HEK293 (cell line): ENCODE data around the gene MPV17L.

ENCODE experiments used
- CTCF ChIA-PET: fragments of 350-600 bp; formaldehyde crosslinking; extraction: SDS; loops from one replicate; lab custom pipeline; 2021; ENCODE audit warnings: antibody characterized with exemption; lab: Yijun Ruan, JAX
- POLR2A ChIA-PET: fragments of 300-600 bp; formaldehyde crosslinking; extraction: SDS; loops from one replicate; lab custom pipeline; 2020; ENCODE audit warnings: antibody characterized with exemption, inconsistent platforms; lab: Yijun Ruan, JAX
- H3K27ac ChIP-seq: fragments of 200-500 bp; sonication (Bioruptor generic); 2 replicates; pipeline ENCODE4 v1.5.1; 2014; ENCODE audit warnings: low read depth, low read length, control low read depth, inconsistent platforms; ENCODE audit errors: extremely low read depth
- H3K36me3 ChIP-seq, 2 experiments: fragments of 200-500 bp in 1 of 2; sonication (Bioruptor generic) in 1 of 2; 1 replicate in 1 of 2; 2 replicates in 1 of 2; pipeline ENCODE4 v1.5.1; 2014 to 2017; ENCODE audit warnings: inconsistent platforms in 2 of 2, low read length in 2 of 2; ENCODE audit not compliant: control insufficient read depth in 2 of 2, insufficient read depth in 1 of 2
- H3K4me1 ChIP-seq: fragments of 200-500 bp; sonication (Bioruptor generic); 2 replicates; pipeline ENCODE4 v1.5.1; 2014; ENCODE audit warnings: mild to moderate bottlenecking, low read length, inconsistent platforms; ENCODE audit not compliant: control insufficient read depth, insufficient read depth
- H3K4me3 ChIP-seq: 2 replicates; pipeline ENCODE4 v1.5.1; 2011; ENCODE audit warnings: low read depth, mild to moderate bottlenecking, control low read depth, low read length, moderate library complexity
- H3K9me3 ChIP-seq: fragments of 200-500 bp; sonication (Bioruptor generic); 2 replicates; pipeline ENCODE4 v1.5.1; 2014; ENCODE audit warnings: low read depth, low read length, inconsistent platforms; ENCODE audit not compliant: control insufficient read depth, insufficient read depth
- HOXD13 ChIP-seq: sonication (generic); formaldehyde crosslinking; IDR thresholded peaks from 2 replicates; pipeline ENCODE4 v1.8.0; 2022; ENCODE audit warnings: missing genetic modification reagents, borderline replicate concordance
- OVOL3 ChIP-seq: fragments of 450-650 bp; formaldehyde crosslinking; IDR thresholded peaks from 2 replicates; pipeline ENCODE4 v1.5.1; 2016; ENCODE audit warnings: missing biosample characterization, missing genetic modification characterization
- WT1 ChIP-seq: fragments of 450-650 bp; formaldehyde crosslinking; IDR thresholded peaks from 2 replicates; pipeline ENCODE4 v1.5.1; 2016; ENCODE audit warnings: missing biosample characterization, missing genetic modification characterization
- YY2 ChIP-seq: fragments of 450-650 bp; formaldehyde crosslinking; IDR thresholded peaks from 2 replicates; pipeline ENCODE4 v1.5.1; 2016; ENCODE audit warnings: missing biosample characterization, missing genetic modification characterization
- ZBTB21 ChIP-seq: fragments of 450-650 bp; formaldehyde crosslinking; IDR thresholded peaks from 2 replicates; pipeline ENCODE4 v1.5.1; 2017; ENCODE audit warnings: missing biosample characterization, missing genetic modification characterization
- ZNF10 ChIP-seq: fragments of 450-650 bp; formaldehyde crosslinking; IDR thresholded peaks from 2 replicates; pipeline ENCODE4 v1.5.1; 2017; ENCODE audit warnings: missing biosample characterization, missing genetic modification characterization
- ZNF2 ChIP-seq: fragments of 450-650 bp; formaldehyde crosslinking; IDR thresholded peaks from 2 replicates; pipeline ENCODE4 v1.5.1; 2016; ENCODE audit warnings: missing biosample characterization, missing genetic modification characterization
- ZNF214 ChIP-seq: fragments of 450-650 bp; formaldehyde crosslinking; IDR thresholded peaks from 2 replicates; pipeline ENCODE4 v1.5.1; 2017; ENCODE audit warnings: missing biosample characterization, mild to moderate bottlenecking, missing genetic modification characterization, borderline replicate concordance
- ZNF223 ChIP-seq: fragments of 450-650 bp; formaldehyde crosslinking; IDR thresholded peaks from 2 replicates; pipeline ENCODE4 v1.5.1; 2016; ENCODE audit warnings: missing biosample characterization, missing genetic modification characterization
- ZNF23 ChIP-seq: fragments of 450-650 bp; formaldehyde crosslinking; IDR thresholded peaks from 2 replicates; pipeline ENCODE4 v1.5.1; 2016; ENCODE audit warnings: missing biosample characterization, missing genetic modification characterization, borderline replicate concordance
- ZNF350 ChIP-seq: fragments of 450-650 bp; formaldehyde crosslinking; IDR thresholded peaks from 2 replicates; pipeline ENCODE4 v1.5.0; 2017; ENCODE audit warnings: missing biosample characterization, mild to moderate bottlenecking, missing genetic modification characterization
- ZNF423 ChIP-seq: fragments of 450-650 bp; formaldehyde crosslinking; IDR thresholded peaks from 2 replicates; pipeline ENCODE4 v1.5.1; 2016; ENCODE audit warnings: missing biosample characterization, missing genetic modification characterization
- ZNF48 ChIP-seq: fragments of 450-650 bp; formaldehyde crosslinking; IDR thresholded peaks from 2 replicates; pipeline ENCODE4 v1.5.1; 2016; ENCODE audit warnings: missing biosample characterization, missing genetic modification characterization
- ZNF610 ChIP-seq: fragments of 450-650 bp; formaldehyde crosslinking; IDR thresholded peaks from 2 replicates; pipeline ENCODE4 v1.5.1; 2016; ENCODE audit warnings: missing biosample characterization, missing genetic modification characterization, borderline replicate concordance
- ZNF768 ChIP-seq: fragments of 450-650 bp; formaldehyde crosslinking; IDR thresholded peaks from 2 replicates; pipeline ENCODE4 v1.5.1; 2018; ENCODE audit warnings: missing biosample characterization, mild to moderate bottlenecking, missing genetic modification characterization
- ZNF777 ChIP-seq: fragments of 450-650 bp; formaldehyde crosslinking; IDR thresholded peaks from 2 replicates; pipeline ENCODE4 v1.5.1; 2017; ENCODE audit warnings: missing biosample characterization, missing genetic modification characterization, borderline replicate concordance
- ZNF792 ChIP-seq: fragments of 450-650 bp; formaldehyde crosslinking; IDR thresholded peaks from 2 replicates; pipeline ENCODE4 v1.5.1; 2016; ENCODE audit warnings: missing biosample characterization, missing genetic modification characterization
- ZNF830 ChIP-seq: fragments of 450-650 bp; IDR thresholded peaks from 2 replicates; pipeline ENCODE4 v1.5.0; 2018; ENCODE audit warnings: missing biosample characterization, missing genetic modification characterization, low read depth, mild to moderate bottlenecking, moderate library complexity
- TF ChIP-seq, protein P1 (sequence below): fragments of 450-650 bp; formaldehyde crosslinking; conservative IDR thresholded peaks from 2 replicates; pipeline ENCODE4 v1.5.1; 2016; ENCODE audit warnings: low read depth, missing biosample characterization, missing genetic modification characterization
- TF ChIP-seq, protein P2 (sequence below): fragments of 450-650 bp; formaldehyde crosslinking; IDR thresholded peaks from 2 replicates; pipeline ENCODE4 v1.5.1; 2016; ENCODE audit warnings: missing biosample characterization, missing genetic modification characterization
- TF ChIP-seq, protein P3 (sequence below): fragments of 450-650 bp; formaldehyde crosslinking; IDR thresholded peaks from 2 replicates; pipeline ENCODE4 v1.5.1; 2016; ENCODE audit warnings: missing biosample characterization, missing genetic modification characterization
- TF ChIP-seq, protein P4 (sequence below): sonication (generic); formaldehyde crosslinking; IDR thresholded peaks from 2 replicates; pipeline ENCODE4 v1.8.1; 2022; ENCODE audit warnings: mild to moderate bottlenecking, moderate library complexity, missing genetic modification reagents
- TF ChIP-seq, protein P5 (sequence below): fragments of 450-650 bp; formaldehyde crosslinking; IDR thresholded peaks from 2 replicates; pipeline ENCODE4 v1.5.1; 2017; ENCODE audit warnings: missing biosample characterization, missing genetic modification characterization
- TF ChIP-seq, protein P6 (sequence below): fragments of 450-650 bp; formaldehyde crosslinking; IDR thresholded peaks from 2 replicates; pipeline ENCODE4 v1.5.1; 2016; ENCODE audit warnings: missing biosample characterization, missing genetic modification characterization

The MPV17L gene

DNA sequence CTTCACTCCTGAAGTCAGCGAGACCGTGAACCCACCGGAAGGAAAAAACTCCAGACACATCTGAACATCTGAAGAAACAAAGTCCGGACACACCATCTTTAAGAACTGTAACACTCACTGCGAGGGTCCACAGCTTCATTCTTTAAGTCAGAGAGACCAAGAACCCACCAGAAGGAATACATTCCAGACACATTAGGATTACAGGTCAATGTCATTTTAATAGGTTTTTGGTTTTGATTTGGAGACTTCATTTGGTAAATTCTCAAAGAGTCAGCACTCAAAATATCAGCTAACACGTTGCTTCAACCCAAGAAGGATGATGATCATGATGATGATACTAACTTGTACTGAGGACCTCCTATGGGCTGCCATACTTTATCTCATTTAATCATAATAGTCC is 31.2 kb downstream of the MPV17L start:
- ChIA-PET CTCF (interaction anchor here (0.7 to 2.8 kb wide), 4 partner anchors 11 to 245 kb away, joined by 3 to 10 read pairs (median 6); no protein-coding TSS in a partner anchor), POLR2A (no interaction called here)
- H3K4me1 ChIP-seq = no peaks in the 10 kb centered on the region
- TF ChIP-seq ZBTB21 = no peak
- TF ChIP-seq ZNF223 = no peak
- no peak for TF ChIP-seq ZNF423
- no peak for TF ChIP-seq ZNF23 (tag by site-specific recombination)
- no peak for TF ChIP-seq ZNF610
- TF ChIP-seq, protein P1, sequence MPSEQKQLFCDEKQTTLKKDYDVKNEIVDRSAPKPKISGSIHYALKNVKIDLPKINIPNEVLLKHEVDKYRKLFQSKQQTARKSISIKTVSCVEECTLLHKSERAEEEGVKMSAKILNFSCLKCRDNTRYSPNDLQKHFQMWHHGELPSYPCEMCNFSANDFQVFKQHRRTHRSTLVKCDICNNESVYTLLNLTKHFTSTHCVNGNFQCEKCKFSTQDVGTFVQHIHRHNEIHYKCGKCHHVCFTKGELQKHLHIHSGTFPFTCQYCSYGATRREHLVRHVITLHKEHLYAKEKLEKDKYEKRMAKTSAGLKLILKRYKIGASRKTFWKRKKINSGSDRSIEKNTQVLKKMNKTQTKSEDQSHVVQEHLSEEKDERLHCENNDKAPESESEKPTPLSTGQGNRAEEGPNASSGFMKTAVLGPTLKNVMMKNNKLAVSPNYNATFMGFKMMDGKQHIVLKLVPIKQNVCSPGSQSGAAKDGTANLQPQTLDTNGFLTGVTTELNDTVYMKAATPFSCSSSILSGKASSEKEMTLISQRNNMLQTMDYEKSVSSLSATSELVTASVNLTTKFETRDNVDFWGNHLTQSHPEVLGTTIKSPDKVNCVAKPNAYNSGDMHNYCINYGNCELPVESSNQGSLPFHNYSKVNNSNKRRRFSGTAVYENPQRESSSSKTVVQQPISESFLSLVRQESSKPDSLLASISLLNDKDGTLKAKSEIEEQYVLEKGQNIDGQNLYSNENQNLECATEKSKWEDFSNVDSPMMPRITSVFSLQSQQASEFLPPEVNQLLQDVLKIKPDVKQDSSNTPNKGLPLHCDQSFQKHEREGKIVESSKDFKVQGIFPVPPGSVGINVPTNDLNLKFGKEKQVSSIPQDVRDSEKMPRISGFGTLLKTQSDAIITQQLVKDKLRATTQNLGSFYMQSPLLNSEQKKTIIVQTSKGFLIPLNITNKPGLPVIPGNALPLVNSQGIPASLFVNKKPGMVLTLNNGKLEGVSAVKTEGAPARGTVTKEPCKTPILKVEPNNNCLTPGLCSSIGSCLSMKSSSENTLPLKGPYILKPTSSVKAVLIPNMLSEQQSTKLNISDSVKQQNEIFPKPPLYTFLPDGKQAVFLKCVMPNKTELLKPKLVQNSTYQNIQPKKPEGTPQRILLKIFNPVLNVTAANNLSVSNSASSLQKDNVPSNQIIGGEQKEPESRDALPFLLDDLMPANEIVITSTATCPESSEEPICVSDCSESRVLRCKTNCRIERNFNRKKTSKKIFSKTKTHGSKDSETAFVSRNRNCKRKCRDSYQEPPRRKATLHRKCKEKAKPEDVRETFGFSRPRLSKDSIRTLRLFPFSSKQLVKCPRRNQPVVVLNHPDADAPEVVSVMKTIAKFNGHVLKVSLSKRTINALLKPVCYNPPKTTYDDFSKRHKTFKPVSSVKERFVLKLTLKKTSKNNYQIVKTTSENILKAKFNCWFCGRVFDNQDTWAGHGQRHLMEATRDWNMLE = no peak
- no peak for TF ChIP-seq ZNF777 (tag by site-specific recombination)
- no peak for TF ChIP-seq ZNF792 (tag by site-specific recombination)
- TF ChIP-seq, protein P2, sequence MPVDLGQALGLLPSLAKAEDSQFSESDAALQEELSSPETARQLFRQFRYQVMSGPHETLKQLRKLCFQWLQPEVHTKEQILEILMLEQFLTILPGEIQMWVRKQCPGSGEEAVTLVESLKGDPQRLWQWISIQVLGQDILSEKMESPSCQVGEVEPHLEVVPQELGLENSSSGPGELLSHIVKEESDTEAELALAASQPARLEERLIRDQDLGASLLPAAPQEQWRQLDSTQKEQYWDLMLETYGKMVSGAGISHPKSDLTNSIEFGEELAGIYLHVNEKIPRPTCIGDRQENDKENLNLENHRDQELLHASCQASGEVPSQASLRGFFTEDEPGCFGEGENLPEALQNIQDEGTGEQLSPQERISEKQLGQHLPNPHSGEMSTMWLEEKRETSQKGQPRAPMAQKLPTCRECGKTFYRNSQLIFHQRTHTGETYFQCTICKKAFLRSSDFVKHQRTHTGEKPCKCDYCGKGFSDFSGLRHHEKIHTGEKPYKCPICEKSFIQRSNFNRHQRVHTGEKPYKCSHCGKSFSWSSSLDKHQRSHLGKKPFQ (tag by site-specific recombination) = no peak
- TF ChIP-seq ZNF214 (tag by site-specific recombination) = no peak
- no peak for TF ChIP-seq WT1 (tag by site-specific recombination)
- no peak for TF ChIP-seq ZNF48
- TF ChIP-seq ZNF10 (tag by site-specific recombination) = no peak
- no peak for TF ChIP-seq ZNF2
- no peak for TF ChIP-seq ZNF830
- TF ChIP-seq HOXD13 = no peak
- TF ChIP-seq OVOL3 = no peak
- TF ChIP-seq ZNF350 (tag by site-specific recombination) = no peak
- no peaks in the 10 kb centered on the region for H3K9me3 ChIP-seq
- no peak overlapping the region for H3K4me3 ChIP-seq
- no peak overlapping the region for H3K27ac ChIP-seq
- H3K36me3 ChIP-seq = no peaks in the 10 kb centered on the region

DNA sequence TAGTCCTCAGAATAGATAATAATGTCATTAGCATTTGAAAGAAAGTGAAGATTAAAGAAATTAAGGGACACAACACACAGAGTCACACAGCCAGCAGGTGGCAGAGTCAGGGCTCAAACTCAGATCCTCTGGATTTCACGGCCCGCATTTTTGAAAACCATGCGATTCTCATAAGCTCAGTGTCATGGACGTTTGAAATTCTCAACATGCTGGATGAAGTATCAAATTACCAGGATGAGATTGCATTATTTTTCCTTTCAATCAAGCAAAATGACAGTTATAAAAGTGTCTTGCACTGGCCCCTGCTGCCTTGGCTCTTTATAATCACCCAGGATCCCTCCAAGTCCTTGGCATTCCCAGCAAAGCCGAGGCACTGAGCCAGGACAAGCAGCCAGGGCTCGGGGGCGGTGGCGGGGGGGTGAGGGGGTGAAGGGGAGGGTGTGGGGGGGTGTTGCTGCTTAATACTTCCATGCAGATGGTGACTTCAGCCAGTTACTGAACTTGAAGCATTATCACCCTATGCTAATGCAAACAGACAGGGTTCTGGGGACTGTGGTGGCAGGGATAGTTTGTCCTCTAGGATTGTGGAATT is 32.2 kb downstream of the MPV17L start:
- no peak overlapping the region for H3K4me3 ChIP-seq
- H3K9me3 ChIP-seq = no peaks in the 10 kb centered on the region
- ChIA-PET CTCF (interaction anchor here (0.5 to 2.8 kb wide), 13 partner anchors 10 to 244 kb away, joined by 3 to 10 read pairs (median 3); no protein-coding TSS in a partner anchor), POLR2A (interaction anchor here (1.0 kb wide), 1 partner anchor 82 kb away, joined by 3 read pairs; no protein-coding TSS in a partner anchor)
- H3K4me1 ChIP-seq = no peaks in the 10 kb centered on the region
- no peak overlapping the region for H3K27ac ChIP-seq
- H3K36me3 ChIP-seq = no peaks in the 10 kb centered on the region
- TF ChIP-seq, protein P3, sequence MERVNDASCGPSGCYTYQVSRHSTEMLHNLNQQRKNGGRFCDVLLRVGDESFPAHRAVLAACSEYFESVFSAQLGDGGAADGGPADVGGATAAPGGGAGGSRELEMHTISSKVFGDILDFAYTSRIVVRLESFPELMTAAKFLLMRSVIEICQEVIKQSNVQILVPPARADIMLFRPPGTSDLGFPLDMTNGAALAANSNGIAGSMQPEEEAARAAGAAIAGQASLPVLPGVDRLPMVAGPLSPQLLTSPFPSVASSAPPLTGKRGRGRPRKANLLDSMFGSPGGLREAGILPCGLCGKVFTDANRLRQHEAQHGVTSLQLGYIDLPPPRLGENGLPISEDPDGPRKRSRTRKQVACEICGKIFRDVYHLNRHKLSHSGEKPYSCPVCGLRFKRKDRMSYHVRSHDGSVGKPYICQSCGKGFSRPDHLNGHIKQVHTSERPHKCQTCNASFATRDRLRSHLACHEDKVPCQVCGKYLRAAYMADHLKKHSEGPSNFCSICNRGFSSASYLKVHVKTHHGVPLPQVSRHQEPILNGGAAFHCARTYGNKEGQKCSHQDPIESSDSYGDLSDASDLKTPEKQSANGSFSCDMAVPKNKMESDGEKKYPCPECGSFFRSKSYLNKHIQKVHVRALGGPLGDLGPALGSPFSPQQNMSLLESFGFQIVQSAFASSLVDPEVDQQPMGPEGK (tag by site-specific recombination) = no peak
- TF ChIP-seq, protein P4, sequence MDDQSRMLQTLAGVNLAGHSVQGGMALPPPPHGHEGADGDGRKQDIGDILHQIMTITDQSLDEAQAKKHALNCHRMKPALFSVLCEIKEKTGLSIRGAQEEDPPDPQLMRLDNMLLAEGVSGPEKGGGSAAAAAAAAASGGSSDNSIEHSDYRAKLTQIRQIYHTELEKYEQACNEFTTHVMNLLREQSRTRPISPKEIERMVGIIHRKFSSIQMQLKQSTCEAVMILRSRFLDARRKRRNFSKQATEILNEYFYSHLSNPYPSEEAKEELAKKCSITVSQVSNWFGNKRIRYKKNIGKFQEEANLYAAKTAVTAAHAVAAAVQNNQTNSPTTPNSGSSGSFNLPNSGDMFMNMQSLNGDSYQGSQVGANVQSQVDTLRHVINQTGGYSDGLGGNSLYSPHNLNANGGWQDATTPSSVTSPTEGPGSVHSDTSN (CRISPR knock-in tag) = no peak
- TF ChIP-seq, protein P5, sequence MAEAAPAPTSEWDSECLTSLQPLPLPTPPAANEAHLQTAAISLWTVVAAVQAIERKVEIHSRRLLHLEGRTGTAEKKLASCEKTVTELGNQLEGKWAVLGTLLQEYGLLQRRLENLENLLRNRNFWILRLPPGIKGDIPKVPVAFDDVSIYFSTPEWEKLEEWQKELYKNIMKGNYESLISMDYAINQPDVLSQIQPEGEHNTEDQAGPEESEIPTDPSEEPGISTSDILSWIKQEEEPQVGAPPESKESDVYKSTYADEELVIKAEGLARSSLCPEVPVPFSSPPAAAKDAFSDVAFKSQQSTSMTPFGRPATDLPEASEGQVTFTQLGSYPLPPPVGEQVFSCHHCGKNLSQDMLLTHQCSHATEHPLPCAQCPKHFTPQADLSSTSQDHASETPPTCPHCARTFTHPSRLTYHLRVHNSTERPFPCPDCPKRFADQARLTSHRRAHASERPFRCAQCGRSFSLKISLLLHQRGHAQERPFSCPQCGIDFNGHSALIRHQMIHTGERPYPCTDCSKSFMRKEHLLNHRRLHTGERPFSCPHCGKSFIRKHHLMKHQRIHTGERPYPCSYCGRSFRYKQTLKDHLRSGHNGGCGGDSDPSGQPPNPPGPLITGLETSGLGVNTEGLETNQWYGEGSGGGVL (tag by site-specific recombination) = peak; percentile 58
- TF ChIP-seq YY2 (tag by site-specific recombination) = no peak
- TF ChIP-seq ZNF768 (tag by site-specific recombination) = no peak
- TF ChIP-seq, protein P6, sequence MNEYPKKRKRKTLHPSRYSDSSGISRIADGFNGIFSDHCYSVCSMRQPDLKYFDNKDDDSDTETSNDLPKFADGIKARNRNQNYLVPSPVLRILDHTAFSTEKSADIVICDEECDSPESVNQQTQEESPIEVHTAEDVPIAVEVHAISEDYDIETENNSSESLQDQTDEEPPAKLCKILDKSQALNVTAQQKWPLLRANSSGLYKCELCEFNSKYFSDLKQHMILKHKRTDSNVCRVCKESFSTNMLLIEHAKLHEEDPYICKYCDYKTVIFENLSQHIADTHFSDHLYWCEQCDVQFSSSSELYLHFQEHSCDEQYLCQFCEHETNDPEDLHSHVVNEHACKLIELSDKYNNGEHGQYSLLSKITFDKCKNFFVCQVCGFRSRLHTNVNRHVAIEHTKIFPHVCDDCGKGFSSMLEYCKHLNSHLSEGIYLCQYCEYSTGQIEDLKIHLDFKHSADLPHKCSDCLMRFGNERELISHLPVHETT (tag by site-specific recombination) = no peak
